Activated T-cell treated with anti-CD3 and anti-CD28 coated beads for 1 hour (primary cell): ENCODE measurements around the gene CSF2RB.

Experiments
- DNase-seq: peaks from one replicate; pipeline ENCODE4 v3.0.0-alpha.2; 2020; ENCODE audit warnings: low read depth

The CSF2RB gene

DNA sequence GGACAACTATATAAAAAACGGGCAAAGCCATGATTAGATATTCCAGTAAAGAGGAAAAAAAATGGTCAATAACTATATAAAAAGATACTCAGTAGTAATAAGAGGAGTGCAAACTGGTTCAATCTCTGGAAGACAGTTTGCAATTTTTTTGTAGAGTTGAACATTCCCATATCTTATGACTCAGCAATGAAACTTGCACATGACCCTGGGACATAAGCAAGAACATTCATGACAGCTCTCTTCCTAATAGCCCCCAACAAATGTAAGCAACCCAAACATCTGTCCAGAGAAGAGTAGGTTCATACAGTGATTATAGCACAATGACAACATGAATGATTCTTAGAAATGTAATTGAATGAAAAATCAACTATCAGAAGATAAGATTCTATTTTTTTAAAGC lies 21.8 kb upstream of the CSF2RB start:
- no peak for DNase-seq

DNA sequence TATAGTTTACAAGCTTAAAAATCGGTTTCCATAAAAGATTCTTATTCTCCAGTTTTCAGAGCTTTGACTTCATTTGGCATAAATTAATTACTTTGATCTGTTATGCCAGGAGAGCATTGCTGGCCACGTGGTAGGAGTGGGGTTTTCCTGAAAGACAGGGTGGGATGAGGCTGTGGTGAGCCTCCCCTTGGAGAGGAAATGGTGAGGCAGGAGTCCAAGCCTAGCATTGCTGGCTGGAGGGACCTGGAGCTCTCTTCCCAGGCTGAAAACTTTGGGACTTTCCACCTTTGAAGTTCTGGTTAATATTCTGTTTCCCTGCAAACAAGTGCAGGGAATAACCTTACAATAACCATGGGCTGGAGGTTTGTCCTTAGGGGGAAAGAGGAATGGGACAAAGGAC lies 21.1 kb upstream of the CSF2RB start:
- no peak for DNase-seq

DNA sequence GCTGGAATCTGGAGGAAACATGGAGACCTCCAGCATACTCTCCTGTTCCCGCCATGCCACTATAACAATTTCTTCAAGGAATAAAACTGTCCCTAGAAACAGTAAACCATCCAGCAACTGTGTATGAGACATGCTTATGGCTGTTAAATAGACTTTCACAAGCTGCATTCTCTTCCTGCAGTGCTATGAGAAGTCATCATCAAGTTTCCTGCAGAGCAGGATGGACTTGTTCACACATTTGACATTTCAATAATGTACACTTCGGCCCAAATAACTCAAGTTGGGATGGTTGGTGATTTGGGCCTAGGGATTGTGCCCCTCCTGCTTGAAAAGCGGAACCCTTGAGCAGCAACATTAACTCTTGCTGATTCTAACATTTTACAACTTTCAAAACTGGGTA lies 20.2 kb upstream of the CSF2RB start:
- no peak for DNase-seq

DNA sequence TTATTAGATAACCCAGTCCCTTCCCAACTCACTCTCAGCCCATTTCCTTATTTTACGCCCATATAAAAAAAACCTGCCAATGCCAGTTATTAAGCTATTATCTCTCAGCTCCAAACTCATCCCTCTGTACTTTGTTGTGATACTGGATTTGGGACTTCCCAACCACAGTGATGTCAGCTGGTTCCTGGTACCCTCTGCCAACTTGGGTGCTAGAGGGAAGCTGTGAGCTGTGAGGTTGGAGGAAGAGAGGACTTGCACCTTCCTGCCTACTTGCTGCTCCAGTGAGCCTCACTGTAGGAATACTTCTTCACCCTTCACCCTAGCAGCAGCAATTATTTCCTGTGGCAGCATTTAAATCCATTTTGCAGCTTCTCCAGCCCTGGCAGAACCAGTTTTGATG lies 19.2 kb upstream of the CSF2RB start:
- DNase-seq: no peak

DNA sequence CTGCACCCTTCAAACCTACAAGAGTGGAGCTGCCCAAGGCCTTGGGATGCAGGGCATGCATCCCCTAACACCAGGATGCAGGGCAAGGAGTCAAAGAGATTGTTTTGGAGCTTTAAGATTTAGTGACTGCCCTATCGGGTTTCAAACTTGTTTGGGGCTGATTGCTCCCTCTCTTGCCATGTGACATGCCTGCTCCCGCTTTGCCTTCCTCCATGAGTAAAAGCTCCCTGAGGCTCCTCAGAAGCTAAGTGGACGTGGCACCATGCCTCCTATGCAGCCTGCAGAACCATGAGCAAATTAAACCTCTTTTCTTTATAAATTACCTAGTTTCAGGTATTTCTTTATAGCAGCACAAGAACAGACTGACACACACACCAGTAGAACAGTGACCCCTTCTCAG lies 15.8 kb upstream of the CSF2RB start:
- no peak for DNase-seq

DNA sequence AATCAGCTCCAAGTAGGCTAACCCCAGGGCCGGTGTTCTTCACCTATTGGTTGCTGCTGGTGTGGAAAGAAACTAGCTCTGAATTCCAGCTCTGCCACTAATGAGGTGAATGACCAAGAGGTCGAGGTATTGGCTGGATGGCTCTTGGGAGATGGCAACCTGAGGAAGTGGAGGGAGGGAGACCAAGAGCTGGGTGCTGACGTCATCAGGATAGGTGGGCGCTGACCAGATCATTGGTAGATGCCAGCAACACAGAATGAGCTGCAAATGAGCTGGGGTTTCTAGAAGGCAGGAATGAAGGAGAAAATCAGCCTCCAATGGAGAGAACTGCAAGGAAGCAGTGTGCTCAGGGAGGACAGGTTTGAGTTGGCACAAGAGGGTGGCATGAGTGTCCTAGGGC lies 14.7 kb upstream of the CSF2RB start:
- no peak for DNase-seq

DNA sequence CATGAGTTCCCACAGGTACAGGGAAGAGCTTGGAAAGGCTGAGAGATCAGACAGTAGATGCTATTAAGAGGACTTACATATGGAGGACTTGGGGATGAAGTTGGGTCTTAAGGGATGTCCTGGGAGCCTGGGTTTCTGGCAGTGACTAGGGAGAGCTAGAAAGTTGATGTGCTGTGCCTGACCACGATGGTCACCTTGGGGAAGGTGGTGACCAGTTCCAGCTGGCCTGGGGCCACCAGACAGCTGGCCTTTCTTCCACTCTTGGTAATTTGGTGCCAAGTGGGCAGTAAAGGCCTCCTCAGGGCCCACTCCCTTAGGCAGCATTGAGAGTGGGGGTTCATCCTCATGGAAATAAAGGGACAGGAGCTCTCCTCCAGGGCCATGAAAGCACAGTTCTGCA lies 13.9 kb upstream of the CSF2RB start:
- DNase-seq: no peak

DNA sequence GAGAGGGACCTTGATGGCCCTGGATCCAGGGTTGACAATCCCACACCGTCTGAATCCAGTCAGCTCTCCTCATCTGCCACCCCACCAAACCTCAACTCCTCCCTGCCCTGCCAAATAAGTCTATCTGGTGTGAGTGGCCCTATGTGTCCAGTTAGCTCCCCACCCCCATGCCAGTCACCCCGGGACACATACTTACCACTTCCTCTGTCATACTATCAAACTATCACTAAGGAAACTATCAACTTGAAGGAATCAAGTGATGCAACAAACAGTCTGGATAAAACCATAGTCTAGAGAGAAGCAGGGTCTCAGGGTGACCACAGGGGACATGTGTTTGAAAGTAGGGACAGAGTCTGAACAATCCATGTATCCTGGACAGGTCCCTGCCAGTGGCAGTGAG lies 13.2 kb upstream of the CSF2RB start:
- DNase-seq: no peak

DNA sequence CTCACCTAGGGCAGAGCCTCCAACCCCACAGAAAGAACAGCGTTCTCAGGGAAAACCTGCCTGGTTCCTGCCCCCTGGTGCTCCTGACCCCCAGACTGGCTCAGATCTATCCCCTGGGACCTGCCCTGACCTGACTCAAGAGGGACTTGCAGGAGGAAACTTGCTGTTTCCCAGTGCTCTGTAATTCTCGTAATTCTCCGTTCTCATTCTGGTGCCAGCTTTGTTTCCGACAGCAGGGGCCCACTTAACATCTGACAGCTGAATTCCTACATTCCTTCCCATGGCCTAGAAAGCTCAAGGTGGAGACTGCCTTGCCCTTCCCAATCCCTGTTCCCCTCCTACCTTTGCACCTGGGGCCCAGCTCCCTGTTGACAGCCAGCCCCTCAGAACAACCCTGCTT lies 12.5 kb upstream of the CSF2RB start:
- no peak for DNase-seq

DNA sequence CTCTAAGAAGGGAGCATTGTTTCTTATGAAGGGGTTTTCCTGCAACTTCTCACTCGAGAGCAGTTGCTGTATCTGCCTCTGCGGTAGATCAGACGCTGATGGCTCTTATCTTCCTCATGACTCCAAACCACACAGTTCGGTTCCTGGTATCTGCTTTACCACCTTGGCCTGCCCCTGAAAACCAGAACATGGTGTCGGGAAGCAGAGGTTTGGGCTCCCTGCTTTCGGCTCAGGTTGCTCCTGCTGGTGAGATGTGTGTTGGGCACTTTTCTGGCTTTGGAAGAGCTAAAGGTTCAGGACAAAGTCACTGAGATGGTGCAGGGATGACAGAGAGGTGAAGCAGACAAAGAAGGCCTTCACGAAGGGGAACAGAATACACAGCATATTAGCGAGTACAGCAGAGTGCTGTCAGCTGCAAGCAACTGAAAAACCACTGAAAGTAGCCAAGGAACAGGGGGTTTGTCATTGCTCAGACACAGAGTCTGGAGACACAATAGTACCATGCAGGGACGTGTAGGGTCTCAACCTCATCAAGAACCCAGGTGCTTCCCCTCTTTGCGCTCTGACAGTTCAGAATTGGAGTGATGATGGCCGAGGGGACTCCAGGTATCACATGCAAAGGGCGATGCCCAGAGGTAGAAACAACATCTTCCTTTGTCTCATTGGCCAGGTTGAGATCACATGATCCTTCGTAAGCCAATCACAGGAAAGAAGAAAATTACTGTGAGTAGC lies 11.9 kb upstream of the CSF2RB start:
- DNase-seq: no peak

DNA sequence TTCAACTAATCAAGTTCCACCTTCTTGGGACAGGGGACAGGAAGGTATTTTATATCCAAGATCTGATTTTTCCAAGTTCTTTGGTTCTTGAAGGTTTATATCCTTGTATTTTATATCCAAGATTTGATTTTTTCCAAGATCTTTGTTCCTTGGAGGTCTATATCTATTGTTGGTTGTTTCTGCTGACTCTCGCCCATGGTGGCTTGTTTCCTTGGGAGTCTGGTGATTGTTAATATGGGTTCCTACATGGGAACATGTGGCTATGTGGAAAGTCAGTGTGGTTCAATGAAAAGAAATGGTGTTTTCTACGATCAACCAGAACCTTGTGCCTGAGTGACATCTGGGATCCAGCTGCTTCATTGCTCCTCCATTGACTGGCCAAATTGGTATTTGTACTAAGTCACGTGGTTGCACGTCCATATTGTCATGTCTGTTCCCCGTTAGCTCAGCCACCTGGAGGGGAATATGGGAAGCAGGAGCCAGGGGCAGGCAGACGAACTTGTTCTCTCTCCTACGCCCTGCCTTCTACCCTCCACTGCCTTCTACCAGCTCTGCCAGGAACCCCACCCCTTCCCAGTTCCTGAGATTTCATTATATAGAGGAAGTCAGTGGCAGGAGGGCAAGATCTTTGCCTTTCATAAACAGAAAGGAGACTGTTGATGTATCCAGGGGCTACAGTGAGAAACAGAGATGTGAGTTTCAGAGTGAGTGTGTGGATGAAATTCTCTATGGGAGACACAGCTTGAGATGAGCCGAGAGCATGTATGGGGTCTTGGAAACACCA lies 11.1 kb upstream of the CSF2RB start:
- no peak for DNase-seq

DNA sequence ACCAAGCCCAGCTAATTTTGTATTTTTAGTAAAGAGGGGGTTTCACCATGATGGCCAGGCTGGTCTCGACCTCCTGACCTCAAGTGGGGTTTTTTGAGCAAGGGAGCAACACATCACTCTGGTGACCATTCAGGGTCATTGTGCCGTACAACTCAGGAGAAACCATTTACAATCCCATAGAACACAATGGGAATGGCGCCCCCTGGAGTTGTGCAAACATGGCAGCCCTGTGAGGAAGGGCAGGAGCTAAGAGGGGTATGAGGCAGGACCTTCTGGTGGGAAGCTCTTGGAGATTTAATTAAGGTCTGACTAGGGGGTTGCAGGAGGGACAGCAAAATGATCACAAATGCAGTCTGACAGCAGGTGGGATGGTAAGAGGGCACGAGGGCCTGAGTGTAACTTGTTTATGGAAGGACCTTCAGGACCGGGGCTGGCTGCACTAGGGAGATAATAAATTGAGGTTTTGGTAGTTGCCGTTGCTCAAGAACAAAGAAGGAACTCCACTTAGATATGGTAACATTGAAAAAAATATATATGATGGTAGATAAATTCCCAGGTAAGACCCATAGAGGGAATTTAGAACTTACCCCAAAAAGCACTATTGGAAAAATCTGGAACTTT lies 9.1 kb upstream of the CSF2RB start:
- no peak for DNase-seq

DNA sequence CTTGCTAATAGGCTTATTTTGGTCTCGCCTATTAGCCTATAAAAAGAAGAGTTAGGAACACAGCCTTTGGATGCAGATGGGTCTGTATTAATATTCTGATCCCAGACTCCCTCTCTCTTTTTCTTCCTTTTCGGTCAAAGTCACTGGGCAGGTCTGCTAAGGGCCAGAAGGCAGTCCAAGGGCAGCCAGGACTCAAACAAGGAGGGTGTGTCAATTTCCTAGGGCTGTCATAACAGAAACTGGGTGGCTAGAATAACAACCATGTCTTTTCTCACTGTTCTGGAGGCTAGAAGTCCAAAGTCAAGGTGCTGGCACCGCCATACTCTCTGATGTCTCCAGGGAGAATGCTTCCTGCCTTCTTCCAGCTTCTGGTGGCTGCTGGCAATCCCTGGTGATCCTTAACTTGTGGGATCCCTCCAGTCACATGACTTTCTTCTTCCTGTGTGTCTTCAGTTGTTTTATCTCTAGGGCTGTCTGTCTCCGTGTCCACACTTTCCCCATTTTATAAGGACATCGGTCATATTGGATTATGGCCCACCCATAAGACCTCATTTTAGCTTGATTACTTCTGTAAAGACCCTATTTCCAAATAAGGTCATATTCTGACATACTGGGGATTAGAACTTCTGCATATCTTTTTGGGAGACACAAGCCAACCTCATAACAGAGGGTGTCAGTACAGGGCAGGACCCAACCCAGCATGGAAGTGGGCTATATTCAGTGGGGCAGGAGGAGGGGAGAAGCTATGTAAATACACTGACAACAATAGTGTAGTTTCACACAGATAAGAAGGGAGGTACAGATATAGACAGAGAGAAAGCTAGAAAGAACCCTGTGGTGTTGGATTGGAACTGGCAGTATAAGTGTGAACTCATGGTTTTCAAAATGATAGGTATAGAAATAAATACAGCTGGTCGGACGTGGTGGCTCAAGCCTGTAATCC lies 5.9 kb upstream of the CSF2RB start:
- no peak for DNase-seq

DNA sequence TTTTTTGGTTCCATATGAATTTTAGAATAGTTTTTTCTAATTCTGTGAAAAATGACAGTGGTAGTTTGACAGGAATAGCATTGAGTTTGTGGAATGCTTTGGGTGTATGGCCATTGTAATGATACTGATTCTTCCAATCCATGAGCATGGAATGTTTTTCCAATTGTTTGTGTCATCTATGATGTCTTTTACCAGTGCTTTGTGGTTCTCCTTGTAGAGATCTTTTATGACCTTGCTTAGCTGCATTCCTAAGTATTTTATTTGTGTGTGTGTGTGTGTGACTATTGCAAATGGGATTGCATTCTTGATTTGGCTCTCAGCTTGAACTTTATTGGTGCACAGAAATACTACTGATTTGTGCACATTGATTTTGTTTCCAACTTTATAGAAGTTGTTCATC lies 3.0 kb upstream of the CSF2RB start:
- DNase-seq: no peak

DNA sequence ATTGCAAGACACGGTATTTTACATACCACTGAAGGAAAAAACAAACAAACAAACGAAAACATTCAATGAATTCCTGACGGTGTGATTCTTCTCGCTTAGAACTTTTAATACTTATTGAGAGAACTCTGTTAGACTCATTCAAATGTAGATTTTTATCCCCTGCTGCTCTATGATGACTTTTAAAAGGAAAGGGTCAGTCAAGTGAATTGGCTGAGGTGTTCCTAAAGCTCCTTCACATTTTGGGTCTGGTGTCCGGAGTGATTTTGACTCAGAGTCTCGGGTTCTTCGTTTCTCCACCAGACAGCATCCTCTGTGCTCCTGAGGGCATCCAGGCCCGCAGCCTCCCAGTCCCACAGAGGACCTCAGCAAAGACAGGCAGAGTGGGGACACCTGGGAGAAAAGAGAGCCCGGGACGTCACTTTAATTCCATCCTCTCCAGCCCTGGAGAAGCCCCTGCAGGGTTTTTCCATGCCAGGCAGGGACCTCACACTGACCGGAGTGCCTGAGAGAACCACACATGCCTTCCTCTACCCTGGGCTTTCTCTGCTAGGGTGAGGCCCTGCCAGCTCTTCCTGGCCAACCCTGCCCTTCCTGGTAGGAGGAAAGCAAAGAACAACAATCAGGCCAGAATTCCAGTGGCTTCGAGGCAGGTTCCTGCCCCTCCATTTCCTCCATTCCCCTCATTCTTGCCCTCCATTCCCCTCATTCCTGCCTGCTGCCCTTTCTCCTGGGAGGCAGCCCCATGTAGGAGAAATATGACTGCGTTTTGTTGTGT lies 1.4 kb upstream of the CSF2RB start:
- DNase-seq: no peak

DNA sequence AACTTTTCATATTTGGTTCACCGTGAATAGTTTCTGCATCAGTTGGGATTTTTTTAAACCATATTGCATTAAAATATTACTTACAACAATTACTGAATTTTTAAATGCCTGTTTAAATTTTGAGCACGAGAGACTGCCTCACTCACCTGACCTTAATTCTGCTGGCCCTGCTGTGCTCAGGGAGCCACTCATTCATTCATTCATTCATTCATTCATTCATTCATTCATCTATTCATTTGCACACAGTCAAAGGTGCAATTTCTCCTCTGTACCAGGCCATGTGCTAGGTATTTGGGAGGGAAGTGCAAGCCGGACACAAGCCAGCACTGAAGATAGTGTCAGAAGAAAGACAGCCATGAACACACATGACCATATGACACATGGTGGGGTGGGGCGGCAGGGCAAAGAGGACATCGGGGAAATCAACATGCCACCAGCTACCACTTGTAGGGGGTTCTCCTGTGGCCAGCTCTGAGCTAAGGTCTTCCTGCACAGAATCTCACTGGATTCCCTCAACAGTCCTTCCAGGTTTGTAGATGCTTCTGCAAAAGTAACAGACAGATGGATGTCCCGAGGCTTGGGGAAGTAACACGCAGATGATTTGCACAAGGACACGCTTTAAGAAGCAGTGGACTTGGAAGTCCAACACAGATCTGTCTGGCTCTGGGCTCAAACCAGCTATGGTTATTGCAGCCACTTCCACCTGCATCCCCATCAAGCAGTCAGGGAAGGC lies 568 bp upstream of the CSF2RB start:
- DNase-seq: no peak

DNA sequence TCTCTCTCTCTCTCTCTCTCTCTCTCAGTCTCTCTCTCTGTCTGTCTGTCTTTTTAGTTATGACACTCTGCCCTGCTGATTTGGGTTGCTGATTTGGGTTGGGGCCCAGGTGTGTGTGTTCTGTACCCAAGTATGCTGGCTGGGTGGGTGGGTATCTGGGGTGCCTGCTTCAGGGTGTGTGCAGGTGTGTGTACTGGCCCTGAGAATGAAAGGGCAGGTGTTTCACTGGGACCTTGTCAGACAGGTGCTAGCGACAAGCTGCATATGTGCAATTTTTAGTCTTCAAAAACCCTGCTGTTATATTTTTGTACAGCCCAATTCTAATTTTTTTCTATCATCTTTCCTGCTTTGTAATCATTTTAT lies 943 bp downstream of the CSF2RB start:
- DNase-seq: no peak

DNA sequence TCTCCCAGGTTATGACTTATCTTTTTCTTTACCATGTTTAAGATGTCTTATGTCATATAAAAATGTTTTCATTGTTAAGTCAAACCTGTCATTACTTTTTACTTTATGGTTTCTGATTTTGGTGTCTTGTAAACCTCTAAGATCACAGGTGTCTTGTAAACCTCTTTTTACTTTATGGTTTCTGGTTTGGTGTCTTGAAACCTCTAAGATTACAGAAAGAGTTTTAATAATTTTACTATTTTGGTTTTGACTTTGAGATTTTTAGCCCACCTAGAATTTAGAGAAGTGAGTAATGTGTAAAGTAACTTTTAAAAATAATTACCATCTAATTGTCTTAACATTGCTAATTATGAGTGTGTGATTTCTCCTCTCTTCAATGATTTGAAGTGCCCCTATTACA lies 2.6 kb downstream of the CSF2RB start:
- DNase-seq: no peak

DNA sequence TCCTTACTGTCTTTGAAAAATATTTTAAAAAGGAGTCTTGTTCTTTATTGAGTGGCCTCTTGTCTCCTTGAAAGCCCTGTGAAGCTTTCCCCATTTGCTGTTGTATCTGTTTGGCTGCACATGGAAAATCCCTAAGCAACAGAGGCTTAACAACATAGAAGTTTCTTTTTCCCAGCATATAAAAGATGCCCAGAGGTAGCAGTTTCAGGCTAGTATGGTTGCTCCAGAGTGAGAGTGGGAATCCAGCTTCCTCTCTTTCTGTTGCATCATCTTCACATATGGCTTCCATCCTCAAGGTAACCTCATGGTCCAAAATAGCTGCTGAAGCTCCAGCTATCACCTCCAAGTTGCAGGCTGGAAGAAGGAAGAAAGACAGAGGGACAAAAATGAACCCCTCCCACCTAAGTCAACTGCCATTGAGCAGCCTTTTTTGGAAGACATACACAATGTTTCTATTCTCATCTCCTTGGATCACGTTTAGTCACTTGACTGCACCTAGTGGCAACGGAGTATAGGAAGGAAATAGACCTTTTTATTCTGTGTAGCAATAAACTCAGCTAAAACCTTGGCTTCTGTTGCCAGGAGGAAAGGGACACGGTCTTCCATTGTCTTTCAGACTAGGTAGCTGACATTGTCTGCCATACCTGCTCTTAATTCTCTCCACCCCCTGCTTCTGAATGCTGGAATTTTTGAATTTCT lies 5.3 kb downstream of the CSF2RB start:
- no peak for DNase-seq
